NB4 (cell line): ENCODE data around the gene MIER2.

Source experiments
- CTCF ChIP-seq: IDR thresholded peaks from one replicate; pipeline ENCODE4 v1.5.1; 2012; ENCODE audit warnings: low read depth, low read length
- MYC ChIP-seq: IDR thresholded peaks from 2 replicates; pipeline ENCODE4 v1.6.1; 2011; ENCODE audit warnings: low read depth, low read length

- no peak for TF ChIP-seq CTCF
- no peak for TF ChIP-seq MYC
Observed at GRCh38 chr19:342128-342455, 2.5 kb downstream of the MIER2 start.
